ENCODE results near the gene MRPL28.
"Not testable (repeated sequence)": the region's sequence is repeated elsewhere in the genome, so short reads cannot be mapped to it uniquely, and the experiment has no call there.

Gene MRPL28

DNA sequence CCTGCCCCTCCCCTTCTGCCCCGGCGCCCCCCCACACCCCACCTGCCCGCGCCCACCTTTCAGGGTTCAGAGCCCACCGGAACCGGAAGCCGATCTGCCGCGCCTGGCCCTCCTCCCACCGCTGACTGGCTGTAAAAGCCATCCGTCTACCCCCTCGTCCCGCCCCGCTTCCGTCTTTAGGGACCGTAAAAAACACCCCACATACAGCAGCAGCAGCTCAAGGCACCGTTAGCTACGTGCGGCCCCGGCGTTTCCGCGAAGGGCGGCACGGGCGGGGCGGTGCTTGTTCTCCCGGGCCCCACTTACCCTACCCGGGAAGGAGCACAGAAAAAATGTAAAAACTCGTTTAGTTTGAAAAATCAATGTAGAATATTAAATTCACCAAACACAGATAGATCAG, at the start of gene MRPL28:
MRPL28 (minus strand) TSS at position 96 of the 400 bp plus-strand sequence. CDS start 320 bp downstream, outside the sequence.
- DNase-seq: peak; percentile 92

DNA sequence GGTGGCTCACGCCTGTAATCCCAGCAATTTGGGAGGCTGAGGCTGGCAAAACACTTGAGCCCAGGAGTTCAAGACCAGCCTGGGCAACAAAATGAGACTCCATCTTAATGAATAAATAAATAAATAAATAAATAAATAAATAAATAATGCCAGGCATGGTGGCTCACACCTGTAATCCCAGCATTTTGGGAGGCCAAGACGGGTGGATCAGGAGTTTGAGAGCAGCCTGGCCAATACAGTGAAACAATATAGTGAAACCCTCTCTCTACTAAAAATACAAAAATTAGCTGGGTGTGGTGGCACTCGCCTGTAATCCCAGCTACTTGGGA, 44.8 kb upstream of the MRPL28 start:
- DNase-seq: not testable (repeated sequence)

DNA sequence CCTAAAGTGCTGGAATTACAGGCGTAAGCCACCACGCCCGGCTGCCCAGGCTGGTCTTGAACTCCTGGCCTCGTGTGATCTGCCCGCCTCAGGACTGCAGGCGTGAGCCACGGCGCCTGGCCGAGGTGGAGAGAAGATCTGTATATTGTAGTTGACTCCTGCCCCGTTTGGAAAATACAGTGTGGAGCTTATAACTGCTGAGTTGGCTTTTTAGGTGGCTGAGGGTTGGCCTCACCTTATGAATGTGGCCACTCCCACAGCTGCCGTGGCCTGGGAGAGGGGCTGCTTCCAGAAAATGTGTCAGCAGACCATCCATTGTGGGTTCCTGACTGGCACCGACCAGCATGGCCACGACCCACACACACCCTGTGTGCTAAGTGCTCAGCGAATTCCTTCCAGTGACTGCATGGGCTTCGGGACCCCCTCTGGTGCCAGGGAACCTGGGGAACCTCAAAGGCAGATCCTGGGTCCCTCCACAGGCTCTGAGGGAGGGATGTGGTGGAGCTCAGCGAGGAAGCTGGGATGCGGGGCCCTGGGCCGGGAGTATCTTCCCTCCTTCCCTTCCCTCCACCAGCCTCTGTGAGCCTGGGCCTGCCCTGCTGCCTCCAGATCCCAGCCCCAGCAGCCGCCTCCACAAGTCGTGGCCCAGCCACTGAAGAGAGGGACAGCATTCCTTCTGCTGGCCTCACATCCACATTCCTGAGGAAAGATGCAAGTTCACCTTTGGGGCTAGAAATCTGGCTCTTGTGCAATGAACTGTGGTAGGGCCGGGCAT, 44.2 kb upstream of the MRPL28 start:
- no peak for DNase-seq

DNA sequence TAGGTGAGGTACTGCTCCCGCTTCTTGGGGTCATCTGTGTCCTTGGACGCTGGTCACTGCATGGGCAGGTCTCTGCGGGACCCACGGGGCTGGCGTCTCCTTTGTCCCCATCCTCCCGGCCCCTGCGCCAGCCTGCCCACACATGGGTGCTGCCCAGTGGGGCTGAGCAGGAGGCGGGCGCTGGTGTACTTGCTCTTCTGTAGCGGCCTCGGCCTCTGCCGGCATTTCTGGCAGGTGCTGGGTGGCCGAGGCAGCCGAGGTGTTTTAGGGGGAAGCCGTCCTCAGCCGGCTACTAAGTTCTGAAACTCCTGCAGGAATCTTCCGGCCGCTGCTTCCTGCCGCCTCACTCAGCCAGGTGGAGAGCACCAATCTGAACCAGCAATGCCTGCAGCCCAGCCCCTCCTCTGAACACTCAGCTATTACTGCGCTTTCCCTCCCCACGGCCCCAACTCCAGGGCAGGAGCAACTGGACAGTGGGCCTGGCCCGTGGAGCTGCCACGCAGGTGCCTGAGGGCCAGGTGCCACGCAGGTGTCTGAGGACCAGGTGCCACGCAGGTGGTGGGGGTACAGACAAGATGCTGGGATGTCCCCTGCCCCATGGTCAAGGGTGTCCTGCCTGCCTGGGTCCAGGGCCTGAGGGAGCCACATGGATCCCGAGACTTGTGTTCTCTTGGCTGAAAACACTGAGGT, 41.4 kb upstream of the MRPL28 start:
- DNase-seq: no peak

DNA sequence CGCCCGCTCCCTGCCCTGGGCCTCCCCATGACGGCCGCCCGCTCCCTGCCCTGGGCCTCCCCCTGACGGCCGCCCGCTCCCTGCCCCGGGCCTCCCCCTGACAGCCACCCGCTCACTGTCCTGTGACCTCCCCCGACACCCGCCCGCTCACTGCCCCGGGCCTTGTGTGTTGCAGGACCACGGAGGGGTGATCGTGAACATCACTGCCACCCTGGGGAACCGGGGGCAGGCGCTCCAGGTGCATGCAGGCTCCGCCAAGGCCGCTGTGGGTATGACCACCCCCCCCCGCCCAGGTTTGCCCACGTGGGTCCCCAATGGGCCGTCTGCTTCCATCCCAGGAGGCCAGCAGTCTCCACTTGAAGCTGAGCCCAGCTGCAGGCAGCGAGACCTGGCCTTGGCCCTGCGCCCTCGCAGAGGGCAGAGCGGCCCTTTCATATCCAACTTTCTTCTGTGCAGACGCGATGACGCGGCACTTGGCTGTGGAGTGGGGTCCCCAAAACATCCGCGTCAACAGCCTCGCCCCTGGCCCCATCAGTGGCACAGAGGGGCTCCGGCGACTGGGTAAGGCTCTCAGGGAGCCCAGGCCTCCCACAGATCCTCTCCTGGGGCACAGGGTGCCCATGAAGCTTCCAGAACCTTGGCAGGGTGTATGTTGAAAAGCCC, 40.3 kb upstream of the MRPL28 start:
- no peak for DNase-seq

DNA sequence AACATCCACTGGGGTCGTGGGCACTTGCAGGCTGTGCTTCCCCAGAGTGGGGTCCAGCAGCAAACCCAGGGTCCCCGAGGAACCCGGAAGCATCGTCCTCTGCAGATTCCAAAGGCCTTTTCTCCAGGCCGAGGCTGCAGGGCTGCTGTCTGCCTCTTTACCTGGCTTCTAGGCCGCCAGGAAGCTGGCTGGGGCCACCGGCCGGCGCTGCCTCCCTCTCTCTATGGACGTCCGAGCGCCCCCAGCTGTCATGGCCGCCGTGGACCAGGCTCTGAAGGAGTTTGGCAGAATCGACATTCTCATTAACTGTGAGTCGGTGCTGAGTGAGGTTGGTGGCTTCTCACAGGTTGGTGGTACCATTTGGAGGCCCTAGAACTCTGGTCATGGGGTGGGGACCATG, 36.9 kb upstream of the MRPL28 start:
- no peak for DNase-seq

DNA sequence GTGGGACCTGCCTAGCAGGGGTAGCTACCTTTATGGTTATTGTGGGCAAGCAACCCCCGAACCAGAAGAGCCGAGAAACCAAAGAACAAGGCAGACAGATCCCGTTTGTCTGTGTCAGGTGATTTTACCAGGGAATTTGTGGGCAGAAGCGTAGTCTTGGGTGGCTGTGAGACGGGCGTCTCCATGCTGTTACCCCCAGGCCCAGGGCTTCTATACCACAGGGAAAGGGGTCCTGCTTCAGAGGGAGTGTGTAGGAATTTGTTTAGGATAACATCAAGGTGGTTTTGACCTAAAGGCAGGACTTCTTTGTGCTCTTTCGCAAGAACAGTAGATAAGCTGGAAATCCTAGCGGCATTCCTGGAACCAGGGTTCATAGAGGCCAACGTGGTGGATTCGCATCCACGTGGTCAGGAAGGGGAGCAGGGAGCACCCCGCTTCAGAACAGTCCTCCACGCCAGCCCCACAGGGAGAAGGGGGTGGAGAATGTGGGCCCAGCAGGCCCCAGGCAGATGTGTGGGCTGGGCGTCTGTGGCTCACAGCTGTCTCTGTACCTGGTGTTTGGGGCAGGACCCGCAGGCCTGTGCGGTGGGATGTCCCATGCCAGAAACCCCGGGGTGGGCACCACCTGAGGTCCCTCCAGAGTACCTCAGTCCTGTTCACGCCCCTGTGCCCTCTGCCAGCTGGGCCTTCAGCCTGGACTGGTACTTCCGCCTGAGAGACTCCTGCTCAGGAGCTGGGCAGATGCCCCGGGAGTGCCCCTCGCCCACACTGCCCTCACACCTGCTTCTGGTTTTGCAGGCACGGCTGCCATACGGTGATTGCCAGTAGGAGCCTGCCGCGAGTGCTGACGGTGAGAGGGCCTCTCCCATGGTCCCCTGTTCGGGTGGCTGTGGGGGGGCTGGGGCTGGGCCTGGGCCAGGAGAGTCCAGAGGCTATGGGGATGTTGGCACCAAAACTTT, 35.5 kb upstream of the MRPL28 start:
- DNase-seq: no peak

DNA sequence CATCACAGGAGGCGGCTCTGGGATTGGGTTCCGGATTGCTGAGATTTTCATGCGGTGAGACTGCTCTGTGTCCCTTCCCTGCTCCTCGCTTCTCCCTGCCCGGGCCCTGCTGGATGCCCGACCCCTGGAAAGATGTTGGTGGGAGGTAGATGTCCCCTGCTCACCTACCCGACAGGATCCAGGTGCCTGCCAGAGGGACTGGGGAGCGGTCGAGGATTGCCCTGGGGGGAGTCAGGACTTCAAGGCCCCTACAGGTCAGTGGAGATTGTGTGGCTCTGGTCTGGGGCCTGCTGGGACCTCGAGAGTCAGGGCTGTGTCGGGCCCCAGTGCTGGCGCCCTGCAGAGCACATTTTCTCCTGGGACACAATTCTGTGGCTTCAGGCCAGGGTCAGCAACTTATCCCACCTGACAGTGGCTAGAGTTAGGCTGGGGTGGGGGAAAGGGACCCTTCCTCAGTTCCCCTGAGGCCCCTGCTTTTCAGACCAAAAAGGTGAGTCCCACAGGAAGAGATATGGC, 34.7 kb upstream of the MRPL28 start:
- no peak for DNase-seq

DNA sequence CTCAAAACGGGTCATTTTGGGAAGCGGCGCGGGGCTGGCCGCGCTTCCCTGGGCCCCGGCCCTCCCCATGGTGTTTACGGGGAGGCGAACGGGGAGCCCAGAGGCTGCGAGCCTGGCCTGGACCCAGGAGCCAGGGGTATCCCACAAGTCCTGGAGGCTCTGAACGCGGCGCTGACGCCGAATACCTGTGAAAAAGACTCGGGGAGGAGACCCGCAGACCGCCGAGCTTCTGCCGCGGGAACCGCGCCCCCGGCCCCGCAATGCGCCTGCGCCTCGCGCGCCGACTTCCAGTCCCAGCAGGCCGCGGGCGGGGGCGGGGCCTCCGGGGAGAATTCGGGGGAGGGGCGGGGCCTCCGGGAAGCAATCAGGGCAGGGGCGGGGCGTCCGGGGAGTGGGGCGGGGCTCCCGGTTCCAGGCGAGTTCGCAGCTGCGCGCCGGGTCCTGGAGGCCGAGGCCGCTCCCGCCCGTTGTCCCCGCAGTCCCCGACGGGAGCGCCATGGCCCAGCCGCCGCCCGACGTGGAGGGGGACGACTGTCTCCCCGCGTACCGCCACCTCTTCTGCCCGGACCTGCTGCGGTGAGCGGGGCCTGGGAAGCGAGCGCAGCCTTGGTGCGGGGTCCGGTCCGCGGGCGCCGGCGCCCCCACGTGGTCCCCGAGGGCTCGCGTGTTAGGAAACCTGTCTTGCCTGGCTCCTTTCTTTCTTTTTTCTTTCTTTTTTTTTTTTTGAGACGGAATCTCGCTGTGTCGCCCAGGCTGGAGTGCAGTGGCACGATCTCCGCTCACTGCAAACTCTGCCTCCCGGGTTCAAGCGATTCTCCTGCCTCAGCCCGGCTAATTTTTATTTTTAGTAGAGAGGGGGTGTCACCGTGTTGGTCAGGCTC, 31.4 kb upstream of the MRPL28 start, which contains the start of gene DECR2:
DECR2 (plus strand) TSS at position 418 of the 881 bp plus-strand sequence; CDS start at position 497, 79 bp downstream.
- DNase-seq: peak; percentile 93

DNA sequence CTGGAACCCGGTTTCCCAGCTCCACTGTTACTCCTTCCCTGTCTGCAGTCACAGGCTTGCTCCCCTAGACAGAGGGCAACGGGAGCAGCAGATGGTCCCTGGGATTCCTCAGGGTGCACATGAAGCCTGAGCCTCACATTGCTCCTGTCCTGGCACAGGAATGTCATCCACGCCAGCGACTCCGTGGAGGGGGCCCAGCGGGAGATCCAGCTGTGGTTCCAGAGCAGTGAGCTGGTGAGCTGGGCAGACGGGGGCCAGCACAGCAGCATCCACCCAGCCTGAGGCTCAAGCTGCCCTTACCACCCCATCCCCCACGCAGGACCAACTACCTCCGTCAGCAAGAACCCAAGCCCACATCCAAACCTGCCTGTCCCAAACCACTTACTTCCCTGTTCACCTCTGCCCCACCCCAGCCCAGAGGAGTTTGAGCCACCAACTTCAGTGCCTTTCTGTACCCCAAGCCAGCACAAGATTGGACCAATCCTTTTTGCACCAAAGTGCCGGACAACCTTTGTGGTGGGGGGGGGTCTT, 29.8 kb upstream of the MRPL28 start:
- DNase-seq: no peak

DNA sequence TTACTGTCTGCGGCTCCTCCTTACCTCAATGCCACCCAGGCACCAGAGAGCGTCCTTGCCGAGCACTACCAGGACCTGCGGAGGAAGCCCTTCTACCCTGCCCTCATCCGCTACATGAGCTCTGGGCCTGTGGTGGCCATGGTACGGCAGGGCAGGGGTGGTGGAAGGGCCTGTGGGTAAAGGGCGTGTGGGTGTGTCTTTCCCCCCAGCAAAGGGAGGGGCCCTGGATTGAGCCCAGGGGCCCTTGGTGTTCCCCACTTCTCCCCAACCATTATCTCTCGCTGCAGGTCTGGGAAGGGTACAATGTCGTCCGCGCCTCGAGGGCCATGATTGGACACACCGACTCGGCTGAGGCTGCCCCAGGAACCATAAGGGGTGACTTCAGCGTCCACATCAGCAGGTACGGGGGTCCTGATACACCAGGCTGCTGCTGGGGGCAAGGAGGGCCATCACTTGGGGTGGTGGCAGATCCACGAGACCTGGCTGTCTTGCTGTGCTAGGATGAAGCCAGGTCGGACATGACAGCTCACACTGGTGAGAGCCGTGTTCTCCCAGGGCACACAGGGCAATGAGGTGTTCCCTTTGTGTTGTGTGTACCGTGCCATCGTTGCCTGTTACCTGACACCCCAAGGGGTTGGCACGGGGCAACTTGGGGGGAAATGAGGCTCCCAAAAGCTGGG, 29.1 kb upstream of the MRPL28 start:
- no peak for DNase-seq

DNA sequence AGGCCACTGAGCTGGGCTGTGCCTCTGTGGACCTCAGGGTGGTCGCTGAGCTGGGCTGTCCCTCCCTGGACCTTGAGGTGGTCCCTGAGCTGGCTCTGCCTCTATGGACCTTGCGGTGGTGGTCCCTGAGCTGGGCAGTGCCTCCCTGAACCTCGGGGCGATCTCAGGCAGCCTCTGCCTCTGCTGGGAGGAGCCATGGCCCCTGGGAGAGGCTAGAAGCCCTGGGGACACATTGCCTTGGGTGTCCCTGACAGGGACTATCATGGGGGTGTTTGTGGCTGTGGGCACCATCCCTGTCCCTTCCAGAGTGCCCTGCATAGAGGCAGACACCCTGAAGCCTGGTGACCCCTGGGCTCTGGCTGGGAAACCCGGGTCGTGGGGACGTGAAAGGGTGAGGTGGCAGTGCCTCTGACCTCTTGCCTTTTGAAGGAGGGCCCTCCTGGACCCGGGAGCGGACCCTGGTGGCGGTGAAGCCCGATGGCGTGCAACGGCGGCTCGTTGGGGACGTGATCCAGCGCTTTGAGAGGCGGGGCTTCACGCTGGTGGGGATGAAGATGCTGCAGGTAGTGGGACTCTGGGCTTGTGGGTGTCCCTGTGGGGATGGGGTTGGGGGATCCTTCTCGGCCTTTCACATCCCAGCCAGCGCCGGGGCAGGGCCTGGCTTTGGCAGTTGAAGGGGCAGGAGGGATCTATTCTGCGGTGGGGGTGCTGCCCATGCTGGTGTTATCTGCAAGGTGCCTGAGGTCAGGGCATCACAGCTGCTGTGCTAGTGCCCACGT, 28.4 kb upstream of the MRPL28 start:
- no peak for DNase-seq

DNA sequence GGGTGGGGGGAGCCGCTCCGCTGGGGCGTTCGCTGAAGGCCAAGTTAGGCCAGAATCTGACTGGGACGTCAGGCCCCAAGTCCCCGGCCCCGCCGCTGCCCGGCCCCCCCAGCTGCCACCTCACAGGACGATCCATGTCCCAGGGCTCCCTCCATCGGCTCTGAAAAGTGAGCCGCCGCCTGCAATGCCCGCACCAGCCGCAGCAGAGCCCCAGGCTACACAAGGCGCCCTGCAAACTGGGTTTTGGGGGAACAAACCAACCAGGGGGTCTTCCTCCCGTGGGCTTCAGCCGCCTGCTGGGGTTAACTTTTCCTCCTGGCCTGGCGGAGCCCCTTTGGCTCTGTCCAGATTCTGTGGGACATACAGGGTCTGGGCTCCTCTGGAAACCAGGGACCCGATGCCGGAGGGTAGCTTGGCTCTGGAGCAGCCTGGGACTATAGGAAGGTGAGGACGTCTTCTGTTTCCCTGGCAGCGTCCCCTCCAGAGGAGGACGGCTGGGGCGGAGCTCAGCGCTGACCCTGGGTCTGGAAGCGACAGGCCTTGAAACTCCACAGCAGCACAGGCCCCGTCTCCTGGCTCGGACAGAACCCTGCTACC, 27.5 kb upstream of the MRPL28 start:
- peak; percentile 82 for DNase-seq

DNA sequence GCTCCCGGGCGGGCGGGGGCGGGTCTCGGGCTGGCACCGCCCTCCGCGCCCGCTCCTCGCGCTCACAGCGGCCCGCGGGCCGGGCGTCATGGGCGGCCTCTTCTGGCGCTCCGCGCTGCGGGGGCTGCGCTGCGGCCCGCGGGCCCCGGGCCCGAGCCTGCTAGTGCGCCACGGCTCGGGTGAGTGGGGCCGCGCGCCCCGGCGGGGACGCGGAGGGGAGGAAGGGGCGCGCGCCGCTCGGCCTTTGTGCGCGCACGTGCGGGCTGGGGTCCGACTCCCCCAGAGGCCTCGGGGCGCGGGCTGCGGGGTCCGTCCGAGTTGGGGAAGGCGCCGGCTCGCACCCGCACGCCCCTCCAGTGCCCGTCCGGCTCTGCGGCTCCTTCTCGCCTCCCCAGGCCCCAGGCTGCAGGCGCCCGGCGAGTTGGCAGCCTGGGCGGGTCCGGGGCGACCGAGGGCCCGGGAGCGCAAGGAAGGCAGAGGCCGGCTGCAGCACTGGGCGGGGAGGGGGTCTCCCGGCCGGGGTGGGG, 26.9 kb upstream of the MRPL28 start, which contains the start of gene NME4:
NME4 (plus strand) TSS at position 65 of the 527 bp plus-strand sequence; CDS start at position 89, 24 bp downstream.
- peak; percentile 57 for DNase-seq

DNA sequence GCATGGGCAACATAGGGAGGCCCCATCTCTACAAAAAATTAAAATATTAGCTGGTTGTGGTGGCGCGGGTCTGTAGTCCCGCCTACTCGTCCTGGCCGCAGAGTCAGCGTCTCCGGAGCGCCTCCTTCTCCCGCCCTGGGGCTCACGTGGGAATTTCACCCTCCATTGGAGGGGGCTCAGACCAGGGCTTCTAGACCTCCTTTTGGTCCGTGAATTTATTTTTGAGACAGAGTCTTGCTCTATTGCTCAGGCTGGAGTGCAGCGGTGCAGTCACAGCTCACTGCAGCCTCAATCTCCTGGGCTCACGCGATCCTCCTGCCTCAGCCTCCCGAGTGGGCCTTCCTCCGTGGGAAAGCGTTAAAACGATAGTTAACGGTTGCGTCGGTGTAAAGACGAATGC, 26.3 kb upstream of the MRPL28 start:
- peak; percentile 65 for DNase-seq

DNA sequence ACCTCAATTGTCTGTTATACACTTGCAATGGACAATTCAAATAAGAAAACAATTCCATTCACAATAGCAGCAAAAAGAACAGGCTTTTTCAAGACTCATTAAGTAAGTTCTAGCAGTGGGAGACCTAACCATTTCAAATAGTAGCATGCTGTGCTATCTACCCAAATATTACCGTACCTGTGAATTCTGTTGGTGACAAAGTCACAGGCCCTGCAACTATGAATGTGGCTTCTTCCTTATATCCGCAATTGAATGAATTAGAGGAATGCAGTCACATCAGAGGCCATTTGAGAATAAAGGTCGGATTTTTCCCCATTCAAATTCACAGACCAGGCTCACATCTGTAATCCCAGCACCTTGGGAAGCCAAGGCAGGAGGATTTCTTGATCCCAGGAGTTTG, 25.9 kb upstream of the MRPL28 start:
- DNase-seq: no peak

DNA sequence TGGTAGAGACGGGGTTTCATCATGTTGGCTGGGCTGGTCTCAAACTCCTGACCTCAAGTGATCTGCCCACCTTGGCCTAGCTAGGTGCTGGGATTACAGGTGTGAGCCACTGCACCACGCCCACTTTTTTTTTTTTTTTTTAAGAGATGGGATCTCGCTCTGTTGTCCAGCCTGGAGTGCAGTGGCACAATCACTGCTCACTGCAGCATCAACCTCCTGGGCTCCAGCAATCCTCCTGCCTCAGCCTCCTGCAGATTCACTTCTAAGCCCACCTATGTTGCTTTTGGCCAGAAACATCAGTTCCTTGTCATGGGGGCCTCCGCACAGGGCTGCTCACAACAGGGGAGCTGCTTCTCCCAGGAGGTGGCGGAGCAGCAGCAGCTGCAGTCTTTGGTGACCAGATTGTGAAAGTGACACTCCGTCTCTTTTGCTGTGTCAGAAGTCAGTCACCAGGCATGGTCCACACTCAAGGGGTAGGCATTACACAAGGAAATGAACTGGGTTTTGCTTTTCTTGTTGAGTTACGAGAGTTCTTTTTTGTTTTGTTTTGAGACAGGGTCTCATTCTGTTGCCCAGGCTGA, 22.2 kb upstream of the MRPL28 start:
- DNase-seq: no peak

DNA sequence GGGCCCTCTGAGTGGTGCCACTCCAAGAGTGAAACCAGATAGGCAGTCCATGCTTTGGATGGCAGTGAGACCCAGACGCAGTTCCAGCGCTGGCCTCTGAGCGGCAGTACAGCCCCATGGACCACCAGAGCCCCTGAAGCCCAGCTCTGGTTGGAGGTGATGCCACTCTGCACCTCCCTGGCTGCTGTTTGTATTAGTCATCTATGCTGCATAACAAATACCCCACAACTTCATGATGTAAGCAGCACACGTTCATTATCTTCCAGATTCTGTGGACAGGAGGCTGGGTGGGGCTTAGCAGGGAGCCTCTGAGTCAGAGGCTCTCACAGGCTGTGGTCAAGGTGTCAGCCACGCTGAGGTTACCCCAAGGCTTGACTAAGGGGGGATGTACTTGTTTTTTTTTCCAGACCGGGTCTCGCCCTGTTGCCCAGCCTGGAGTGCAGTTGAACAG, 21.6 kb upstream of the MRPL28 start:
- peak; percentile 70 for DNase-seq
